ENCODE data around the gene TTLL11.

The TTLL11 gene

DNA sequence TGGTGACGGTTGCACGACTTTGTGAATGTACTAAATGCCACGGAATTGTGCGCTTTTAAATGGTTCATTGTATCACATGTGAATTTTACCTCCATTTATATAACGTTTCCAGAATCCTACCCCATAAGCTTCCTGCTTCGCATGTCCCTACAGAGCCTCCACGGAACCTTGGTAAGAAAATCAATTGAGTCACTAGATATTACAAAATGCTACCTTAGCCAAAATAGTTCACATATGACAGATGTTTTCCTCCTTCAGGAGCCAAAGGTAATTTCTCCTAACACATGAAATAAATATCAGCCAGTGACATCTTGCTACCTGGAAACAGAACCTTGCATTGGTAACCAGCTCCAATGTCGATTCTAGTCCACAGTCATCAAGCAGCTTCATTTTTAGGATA, 125.1 kb downstream of the TTLL11 start:
- no peak overlapping the region for H3K27ac ChIP-seq

GRCh38 chr9:121966706-121967105, 126.4 kb downstream of the TTLL11 start:
- TF ChIP-seq ZFX (IDR thresholded peaks at IDR 0.05; ENCODE audit: borderline replicate concordance): no peak
- no peak for TF ChIP-seq CTCF (IDR thresholded peaks at IDR 0.05)
- H3K27ac ChIP-seq: no peak overlapping the region

More for the DNA sequence above, 125.1 kb downstream of the TTLL11 start:
- no peak for TF ChIP-seq CTCF (IDR thresholded peaks at IDR 0.05)
- TF ChIP-seq ZFX (IDR thresholded peaks at IDR 0.05; ENCODE audit: borderline replicate concordance): no peak

GRCh38 chr9:121963528-121963995, 129.5 kb downstream of the TTLL11 start:
- TF ChIP-seq ZFX (IDR thresholded peaks at IDR 0.05; ENCODE audit: borderline replicate concordance) (no peak), CTCF (IDR thresholded peaks at IDR 0.05) (no peak)
- no peak overlapping the region for H3K27ac ChIP-seq

GRCh38 chr9:121962421-121962820, 130.7 kb downstream of the TTLL11 start:
- no peak overlapping the region for H3K27ac ChIP-seq
- TF ChIP-seq ZFX (IDR thresholded peaks at IDR 0.05; ENCODE audit: borderline replicate concordance): no peak
- TF ChIP-seq CTCF (IDR thresholded peaks at IDR 0.05): no peak

DNA sequence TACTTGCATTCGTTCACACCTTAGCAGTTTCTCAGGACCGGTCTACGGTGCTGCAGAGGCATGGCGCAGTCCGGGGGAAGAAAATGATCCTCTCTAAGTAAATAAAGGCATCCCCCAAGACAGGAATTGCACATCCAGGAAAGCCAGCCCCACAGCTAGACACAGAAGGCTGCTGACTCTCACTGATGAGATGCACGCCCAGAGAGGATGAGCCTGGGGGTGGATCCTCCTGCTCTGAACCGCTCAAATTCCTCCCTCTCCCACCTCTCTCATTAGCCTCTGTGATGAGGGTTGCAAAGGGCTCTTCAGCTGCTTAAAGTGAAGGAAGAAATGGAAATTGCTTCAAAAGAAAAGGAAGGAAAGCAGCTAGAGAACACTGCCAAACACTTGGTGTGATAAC, 132.4 kb downstream of the TTLL11 start:
- TF ChIP-seq CTCF (IDR thresholded peaks at IDR 0.05) (no peak), ZFX (IDR thresholded peaks at IDR 0.05; ENCODE audit: borderline replicate concordance) (no peak)
- H3K27ac ChIP-seq: no peak overlapping the region

GRCh38 chr9:121958530-121958929, 134.6 kb downstream of the TTLL11 start:
- TF ChIP-seq ZFX (IDR thresholded peaks at IDR 0.05; ENCODE audit: borderline replicate concordance) (no peak), CTCF (IDR thresholded peaks at IDR 0.05) (no peak)
- H3K27ac ChIP-seq: no peak overlapping the region

DNA sequence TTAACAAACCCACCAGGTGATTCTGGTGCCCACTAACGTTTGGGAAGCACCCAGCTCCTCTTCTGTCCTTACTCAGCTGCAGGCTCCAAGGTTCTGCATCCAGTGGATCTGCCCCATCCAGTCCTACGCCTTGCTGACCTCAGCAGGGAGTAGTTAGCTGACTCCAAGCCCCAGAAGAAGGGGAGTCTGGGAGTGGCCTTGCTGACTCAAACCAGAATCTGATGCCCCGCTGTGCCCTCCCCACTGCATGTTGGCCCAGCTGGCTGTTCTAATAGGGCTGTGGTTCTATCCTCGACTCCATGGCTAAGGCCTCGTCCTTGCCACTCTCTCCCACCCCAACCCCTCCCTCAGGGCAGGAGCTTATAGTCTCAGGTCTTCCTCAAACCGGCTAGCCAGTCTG, 136.3 kb downstream of the TTLL11 start:
- no peak overlapping the region for H3K27ac ChIP-seq
- no peak for TF ChIP-seq ZFX (IDR thresholded peaks at IDR 0.05; ENCODE audit: borderline replicate concordance)
- TF ChIP-seq CTCF (IDR thresholded peaks at IDR 0.05): no peak

Measured in 22Rv1 (cell line).